B cell (primary cell): ENCODE results near the gene CFAP61.

Experiments used
- CTCF ChIP-seq: fragments of 200-600 bp; IDR thresholded peaks from one replicate; pipeline ENCODE4 v1.8.0; 2022; ENCODE audit warnings: antibody characterized with exemption, mild to moderate bottlenecking
- EZH2 ChIP-seq: IDR thresholded peaks from 2 replicates; pipeline ENCODE4 v1.6.1; 2012; ENCODE audit warnings: borderline replicate concordance, low read depth, mild to moderate bottlenecking, moderate library complexity, low read length; ENCODE audit not compliant: insufficient read depth, poor library complexity, severe bottlenecking

GRCh38 chr20:20203784-20204183 lies 151.5 kb downstream of the CFAP61 start:
- no peak for TF ChIP-seq CTCF
- no peak for TF ChIP-seq EZH2
